ENCODE results near the gene UHRF2. TPM values are rescaled to one million over a fixed set of nuclear protein-coding genes. Genes with fewer than 3 reads are reported as not detected.
A peak's percentile ranks its signal among the peaks of the same experiment; 100 is the strongest.

The UHRF2 gene
- total RNA-seq, 1 experiment from 2014 or later, result 40.6 TPM

DNA sequence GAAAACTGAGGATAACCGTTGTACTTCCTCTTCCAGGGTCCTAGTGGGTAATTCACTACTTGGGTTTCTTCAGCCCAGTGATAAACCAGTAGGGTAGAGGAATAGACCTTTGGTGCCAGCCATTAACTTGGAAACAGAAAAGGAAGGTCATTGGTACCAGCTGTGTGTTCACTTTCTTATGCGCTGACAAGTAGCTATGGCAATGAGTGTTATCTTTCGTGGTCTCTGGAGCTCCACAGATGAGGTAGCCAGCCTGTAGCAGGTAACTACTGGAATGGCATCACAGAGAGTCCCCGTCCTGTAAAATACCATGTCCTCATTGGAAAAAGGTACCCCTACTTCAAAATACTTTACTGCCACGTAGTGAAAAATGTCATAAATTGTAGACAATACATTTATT is 2.3 kb downstream of the UHRF2 start:
- CTCF ChIA-PET, result no interaction called here
- POLR2A ChIA-PET, result interaction anchor here (2.1 kb wide), 1 partner anchor 12 kb away, joined by 6 read pairs; no protein-coding TSS in a partner anchor
- Histone ChIP-seq H3K9me2 (ENCODE audit: insufficient read depth) (no peaks in the 10 kb centered on the region), H3K4me3 (replicated peaks in 1 of 2; ENCODE audit: low read depth in 1 of 2, low read length in 2 of 2) (peak overlapping the region in 1 of 2 experiments; percentile 92; a peak in 1 of 4 replicates), H2AFZ (ENCODE audit: low read depth, low read length, poor library complexity, severe bottlenecking) (no peak overlapping the region), H3K36me3 (ENCODE audit: control insufficient read depth in 1 of 2, insufficient read depth in 2 of 2, low read length in 2 of 2) (no peaks in the 10 kb centered on the region), H3K4me2 (ENCODE audit: low read length) (peak overlapping the region; percentile 82), H3K9me3 (ENCODE audit: control insufficient read depth in 1 of 2, insufficient read depth in 1 of 2, low read depth in 1 of 2, low read length in 2 of 2) (no peaks in the 10 kb centered on the region), H3K27ac (ENCODE audit: low read depth, low read length) (no peak overlapping the region), H3K4me1 (ENCODE audit: control insufficient read depth in 1 of 2, insufficient read depth in 2 of 2, low read length in 2 of 2) (peaks cover 8 to 18% of the 10 kb centered on the region in 2 experiments; a peak in 3 of 4 replicates), H4K20me1 (ENCODE audit: insufficient read depth) (no peaks in the 10 kb centered on the region; the same call in 1 of the 2 replicates), H3K9ac (ENCODE audit: low read length) (no peak overlapping the region), H3K79me2 (ENCODE audit: insufficient read depth, low read length) (peaks cover 70% of the 10 kb centered on the region), H3K27me3 (ENCODE audit: insufficient read depth, low read length) (no peaks in the 10 kb centered on the region)
- ATAC-seq, result no peak
- DNase-seq (ENCODE audit: low read depth, low spot score), result no peak
- BruUV-seq (replicated peaks), result no TSS peak
- TF ChIP-seq, protein P1, sequence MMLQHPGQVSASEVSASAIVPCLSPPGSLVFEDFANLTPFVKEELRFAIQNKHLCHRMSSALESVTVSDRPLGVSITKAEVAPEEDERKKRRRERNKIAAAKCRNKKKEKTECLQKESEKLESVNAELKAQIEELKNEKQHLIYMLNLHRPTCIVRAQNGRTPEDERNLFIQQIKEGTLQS (IDR thresholded peaks at IDR 0.05), result no peak
- no peak for TF ChIP-seq CEBPB (IDR thresholded peaks at IDR 0.05; ENCODE audit: low read depth)
- TF ChIP-seq EGR1 (IDR thresholded peaks at IDR 0.05; ENCODE audit: low read depth), result no peak
- TF ChIP-seq SIN3A (IDR thresholded peaks at IDR 0.05; ENCODE audit: low read depth), result no peak
- TF ChIP-seq, protein P2, sequence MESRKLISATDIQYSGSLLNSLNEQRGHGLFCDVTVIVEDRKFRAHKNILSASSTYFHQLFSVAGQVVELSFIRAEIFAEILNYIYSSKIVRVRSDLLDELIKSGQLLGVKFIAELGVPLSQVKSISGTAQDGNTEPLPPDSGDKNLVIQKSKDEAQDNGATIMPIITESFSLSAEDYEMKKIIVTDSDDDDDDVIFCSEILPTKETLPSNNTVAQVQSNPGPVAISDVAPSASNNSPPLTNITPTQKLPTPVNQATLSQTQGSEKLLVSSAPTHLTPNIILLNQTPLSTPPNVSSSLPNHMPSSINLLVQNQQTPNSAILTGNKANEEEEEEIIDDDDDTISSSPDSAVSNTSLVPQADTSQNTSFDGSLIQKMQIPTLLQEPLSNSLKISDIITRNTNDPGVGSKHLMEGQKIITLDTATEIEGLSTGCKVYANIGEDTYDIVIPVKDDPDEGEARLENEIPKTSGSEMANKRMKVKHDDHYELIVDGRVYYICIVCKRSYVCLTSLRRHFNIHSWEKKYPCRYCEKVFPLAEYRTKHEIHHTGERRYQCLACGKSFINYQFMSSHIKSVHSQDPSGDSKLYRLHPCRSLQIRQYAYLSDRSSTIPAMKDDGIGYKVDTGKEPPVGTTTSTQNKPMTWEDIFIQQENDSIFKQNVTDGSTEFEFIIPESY (IDR thresholded peaks at IDR 0.05; ENCODE audit: extremely low read depth, insufficient replicate concordance, low read length), result no peak
- TF ChIP-seq SP1 (IDR thresholded peaks at IDR 0.05; ENCODE audit: low read depth), result no peak
- TF ChIP-seq FOSL1 (IDR thresholded peaks at IDR 0.05; ENCODE audit: low read depth), result no peak
- no peak for TF ChIP-seq POLR2AphosphoS5 (IDR thresholded peaks at IDR 0.05; ENCODE audit: low read depth, low read length)
- no peak for TF ChIP-seq TCF7L2 (IDR thresholded peaks at IDR 0.05; ENCODE audit: borderline replicate concordance, extremely low read depth, insufficient read depth, insufficient read length)
- no peak for TF ChIP-seq RAD21 (IDR thresholded peaks at IDR 0.05; ENCODE audit: low read depth)
- RAD21 ChIA-PET (ENCODE audit: low non-redundant PET in 1 of 2, low total read pairs in 2 of 2, uncharacterized antibody in 2 of 2, unreplicated experiment in 2 of 2), result no interaction called here
- intact Hi-C loops (cut with micrococcal nuclease), result loop anchor here (10.0 kb wide), 1 partner anchor 340 kb away; the partner anchor contains the start of gene KDM4C
